Activated CD4-positive, alpha-beta T cell treated with anti-CD3 and anti-CD28 coated beads, Interleukin-2, amount 10 ng/mL, durations not matched to agents 24 days and 14 days (primary cell): ENCODE results near the gene CD24. TPM values are rescaled to one million over a fixed set of nuclear protein-coding genes. Genes with fewer than 3 reads are reported as not detected.

Source experiments
- DNase-seq: peaks from one replicate; pipeline ENCODE4 v3.0.0; 2022
- H3K27ac Mint-ChIP-seq: one replicate; pipeline ENCODE4 v1.8.0; 2022; ENCODE audit warnings: mild to moderate bottlenecking, mixed read lengths
- H3K27me3 Mint-ChIP-seq: one replicate; pipeline ENCODE4 v1.8.0; 2022; ENCODE audit warnings: mixed read lengths
- H3K36me3 Mint-ChIP-seq: one replicate; pipeline ENCODE4 v1.8.0; 2022; ENCODE audit warnings: low read depth, mild to moderate bottlenecking, mixed read lengths
- H3K4me1 Mint-ChIP-seq: one replicate; pipeline ENCODE4 v1.8.0; 2021; ENCODE audit warnings: mixed read lengths
- H3K4me3 Mint-ChIP-seq: one replicate; pipeline ENCODE4 v1.8.0; 2022; ENCODE audit warnings: mild to moderate bottlenecking, moderate library complexity, mixed read lengths
- H3K9me3 Mint-ChIP-seq: one replicate; pipeline ENCODE4 v1.8.0; 2021; ENCODE audit warnings: mixed read lengths
- intact Hi-C: fragments of 100-400 bp; cut with micrococcal nuclease; formaldehyde crosslinking; loops from one replicate; pipeline ENCODE4 v1.15.1; 2023
- total RNA-seq: library from RNA; stranded (reverse); gene quantifications from 2 replicates; pipeline ENCODE4 v1.2.3, GENCODE V29; 2022

CD24 gene
- total RNA-seq, 1 donor from 2014 or later: 0.49 TPM

GRCh38 chr6:106961801-106962200, 12.7 kb downstream of the CD24 start:
- no peaks in the 10 kb centered on the region for H3K36me3 Mint-ChIP-seq
- H3K27me3 Mint-ChIP-seq: peaks cover 9% of the 10 kb centered on the region
- no peak overlapping the region for H3K4me3 Mint-ChIP-seq
- no peak overlapping the region for H3K27ac Mint-ChIP-seq
- no peak for DNase-seq
- peaks cover 9% of the 10 kb centered on the region for H3K9me3 Mint-ChIP-seq
- intact Hi-C loops: no loop called here
- H3K4me1 Mint-ChIP-seq: no peaks in the 10 kb centered on the region

- no peaks in the 10 kb centered on the region for H3K36me3 Mint-ChIP-seq
- H3K27ac Mint-ChIP-seq: no peak overlapping the region
- no peaks in the 10 kb centered on the region for H3K4me1 Mint-ChIP-seq
- H3K9me3 Mint-ChIP-seq: peaks cover 4% of the 10 kb centered on the region
- DNase-seq: no peak
- H3K27me3 Mint-ChIP-seq: peaks cover 6% of the 10 kb centered on the region
- intact Hi-C loops: no loop called here
- no peak overlapping the region for H3K4me3 Mint-ChIP-seq
Observed at GRCh38 chr6:106961136-106961535, 13.4 kb downstream of the CD24 start.

GRCh38 chr6:106959985-106960384, 14.5 kb downstream of the CD24 start:
- Mint-ChIP-seq H3K4me1 (no peaks in the 10 kb centered on the region), H3K27ac (no peak overlapping the region), H3K27me3 (peaks cover 5% of the 10 kb centered on the region), H3K9me3 (peaks cover 4% of the 10 kb centered on the region), H3K36me3 (no peaks in the 10 kb centered on the region), H3K4me3 (no peak overlapping the region)
- no peak for DNase-seq
- intact Hi-C loops: no loop called here

- Mint-ChIP-seq H3K9me3 (no peaks in the 10 kb centered on the region), H3K36me3 (no peaks in the 10 kb centered on the region), H3K4me3 (no peak overlapping the region), H3K4me1 (no peaks in the 10 kb centered on the region), H3K27me3 (peaks cover 31% of the 10 kb centered on the region), H3K27ac (no peak overlapping the region)
- intact Hi-C loops: no loop called here
- no peak for DNase-seq
Observed at GRCh38 chr6:106939848-106940247, 34.7 kb downstream of the CD24 start.

GRCh38 chr6:106939208-106939607, 35.3 kb downstream of the CD24 start:
- Mint-ChIP-seq H3K36me3 (no peaks in the 10 kb centered on the region), H3K4me3 (no peak overlapping the region), H3K9me3 (no peaks in the 10 kb centered on the region), H3K4me1 (no peaks in the 10 kb centered on the region), H3K27me3 (peaks cover 31% of the 10 kb centered on the region), H3K27ac (no peak overlapping the region)
- no peak for DNase-seq
- intact Hi-C loops: no loop called here

GRCh38 chr6:106927531-106928398, 46.8 kb downstream of the CD24 start:
- no peak overlapping the region for H3K4me3 Mint-ChIP-seq
- H3K27ac Mint-ChIP-seq: no peak overlapping the region
- intact Hi-C loops: no loop called here

GRCh38 chr6:106925948-106926347, 48.6 kb downstream of the CD24 start:
- no peak overlapping the region for H3K4me3 Mint-ChIP-seq
- no peak overlapping the region for H3K27ac Mint-ChIP-seq
- no peaks in the 10 kb centered on the region for H3K4me1 Mint-ChIP-seq
- no peak for DNase-seq
- H3K36me3 Mint-ChIP-seq: no peaks in the 10 kb centered on the region
- H3K27me3 Mint-ChIP-seq: peaks cover 17% of the 10 kb centered on the region
- intact Hi-C loops: no loop called here
- peaks cover 6% of the 10 kb centered on the region for H3K9me3 Mint-ChIP-seq

More at GRCh38 chr6:106927531-106928398, 46.8 kb downstream of the CD24 start:
- Mint-ChIP-seq H3K4me1 (no peaks in the 10 kb centered on the region), H3K36me3 (no peaks in the 10 kb centered on the region), H3K27me3 (peaks cover 17% of the 10 kb centered on the region), H3K9me3 (peaks cover 6% of the 10 kb centered on the region)
- DNase-seq: peak; percentile 77

- H3K36me3 Mint-ChIP-seq: no peaks in the 10 kb centered on the region
- H3K9me3 Mint-ChIP-seq: peaks cover 6% of the 10 kb centered on the region
- intact Hi-C loops: no loop called here
- no peak for DNase-seq
- no peaks in the 10 kb centered on the region for H3K4me1 Mint-ChIP-seq
- H3K27me3 Mint-ChIP-seq: peaks cover 17% of the 10 kb centered on the region
- H3K4me3 Mint-ChIP-seq: no peak overlapping the region
- H3K27ac Mint-ChIP-seq: no peak overlapping the region
Observed at GRCh38 chr6:106924694-106925523, 49.6 kb downstream of the CD24 start.

GRCh38 chr6:106922626-106923025, 51.9 kb downstream of the CD24 start:
- Mint-ChIP-seq H3K4me3 (no peak overlapping the region), H3K36me3 (no peaks in the 10 kb centered on the region), H3K27me3 (peaks cover 22% of the 10 kb centered on the region), H3K4me1 (no peaks in the 10 kb centered on the region), H3K9me3 (peaks cover under 1% of the 10 kb centered on the region), H3K27ac (no peak overlapping the region)
- DNase-seq: no peak
- intact Hi-C loops: no loop called here

Other genes starting within 250 kb of the CD24 start
- gene MTRES1, start 53.5 kb upstream of the CD24 start, total RNA-seq: 16.5 and 17.2 TPM in 2 replicates
- gene BEND3, start 140.8 kb upstream of the CD24 start, total RNA-seq: 12.6 and 12.9 TPM in 2 replicates